Effector memory CD4-positive, alpha-beta T cell (primary cell): ENCODE measurements around the gene UPP2.

ENCODE experiments used
- DNase-seq, 3 donors: peaks; one replicate each; pipeline ENCODE4 v3.0.0-alpha.2; 2020
- H3K27ac ChIP-seq: 2 replicates; pipeline ENCODE4 v1.7.0; 2013; ENCODE audit warnings: mild to moderate bottlenecking, low read length, moderate library complexity; ENCODE audit not compliant: insufficient read depth, poor library complexity, severe bottlenecking
- H3K27me3 ChIP-seq: replicated peaks from 2 replicates; pipeline ENCODE4 v1.7.0; 2013; ENCODE audit warnings: mild to moderate bottlenecking, low read length; ENCODE audit not compliant: insufficient read depth, control insufficient read depth, poor library complexity, severe bottlenecking
- H3K36me3 ChIP-seq: 2 replicates; pipeline ENCODE4 v1.7.0; 2013; ENCODE audit warnings: mild to moderate bottlenecking, low read length, moderate library complexity; ENCODE audit not compliant: control insufficient read depth, insufficient read depth
- H3K4me1 ChIP-seq: 2 replicates; pipeline ENCODE4 v1.7.0; 2013; ENCODE audit warnings: low read length, mild to moderate bottlenecking; ENCODE audit not compliant: control insufficient read depth, insufficient read depth, poor library complexity, severe bottlenecking
- H3K4me3 ChIP-seq: 2 replicates; pipeline ENCODE4 v1.7.0; 2013; ENCODE audit warnings: low read length, low read depth, mild to moderate bottlenecking; ENCODE audit not compliant: insufficient read depth, poor library complexity, severe bottlenecking
- H3K9me3 ChIP-seq: 2 replicates; pipeline ENCODE4 v1.7.0; 2013; ENCODE audit warnings: mild to moderate bottlenecking, low read length, moderate library complexity; ENCODE audit not compliant: control insufficient read depth

The UPP2 gene

DNA sequence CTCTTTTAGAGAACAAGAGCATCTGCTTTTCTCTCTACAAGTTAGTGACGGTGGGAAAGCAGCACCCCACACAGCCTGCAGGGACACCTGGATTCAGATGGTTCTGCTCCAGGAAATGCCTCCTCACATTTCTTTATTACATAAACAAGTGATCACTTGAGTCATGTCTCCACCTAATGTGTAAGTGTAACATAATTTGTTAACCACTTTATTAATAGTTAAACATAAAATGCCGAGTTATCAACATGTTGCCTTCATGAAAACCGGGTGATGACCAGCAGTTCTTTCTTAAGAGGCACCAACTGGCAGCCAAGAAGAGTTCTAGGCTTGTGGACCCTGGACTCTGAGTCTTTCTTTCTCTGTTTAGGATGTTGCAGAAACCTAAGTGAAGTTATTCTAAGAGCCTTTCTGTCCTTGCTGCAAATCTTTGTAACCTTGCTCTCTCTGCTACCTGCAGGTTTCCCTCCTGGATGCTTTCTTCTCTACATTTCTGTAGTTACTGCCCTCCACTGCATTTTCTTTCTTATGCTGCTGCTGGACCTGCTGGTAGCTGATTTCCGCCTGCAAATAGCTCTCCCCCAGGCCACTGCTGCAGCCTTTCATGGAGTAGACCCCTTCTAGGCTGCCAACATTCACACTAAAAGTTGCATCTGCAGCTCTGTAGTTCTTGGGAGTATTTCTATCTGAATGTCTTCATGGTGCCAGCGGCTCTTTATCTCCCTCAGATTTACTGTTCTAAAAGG is 24.3 kb downstream of the UPP2 start:
- H3K36me3 ChIP-seq = no peaks in the 10 kb centered on the region
- H3K4me3 ChIP-seq = no peak overlapping the region
- H3K4me1 ChIP-seq = no peaks in the 10 kb centered on the region
- no peaks in the 10 kb centered on the region for H3K9me3 ChIP-seq
- no peak for DNase-seq
- no peak overlapping the region for H3K27ac ChIP-seq
- H3K27me3 ChIP-seq = no peaks in the 10 kb centered on the region

GRCh38 chr2:158127380-158127804 is 25.7 kb downstream of the UPP2 start:
- no peak for DNase-seq
- Histone ChIP-seq H3K27ac (no peak overlapping the region), H3K36me3 (no peaks in the 10 kb centered on the region), H3K4me1 (no peaks in the 10 kb centered on the region), H3K4me3 (no peak overlapping the region), H3K27me3 (no peaks in the 10 kb centered on the region), H3K9me3 (no peaks in the 10 kb centered on the region)

DNA sequence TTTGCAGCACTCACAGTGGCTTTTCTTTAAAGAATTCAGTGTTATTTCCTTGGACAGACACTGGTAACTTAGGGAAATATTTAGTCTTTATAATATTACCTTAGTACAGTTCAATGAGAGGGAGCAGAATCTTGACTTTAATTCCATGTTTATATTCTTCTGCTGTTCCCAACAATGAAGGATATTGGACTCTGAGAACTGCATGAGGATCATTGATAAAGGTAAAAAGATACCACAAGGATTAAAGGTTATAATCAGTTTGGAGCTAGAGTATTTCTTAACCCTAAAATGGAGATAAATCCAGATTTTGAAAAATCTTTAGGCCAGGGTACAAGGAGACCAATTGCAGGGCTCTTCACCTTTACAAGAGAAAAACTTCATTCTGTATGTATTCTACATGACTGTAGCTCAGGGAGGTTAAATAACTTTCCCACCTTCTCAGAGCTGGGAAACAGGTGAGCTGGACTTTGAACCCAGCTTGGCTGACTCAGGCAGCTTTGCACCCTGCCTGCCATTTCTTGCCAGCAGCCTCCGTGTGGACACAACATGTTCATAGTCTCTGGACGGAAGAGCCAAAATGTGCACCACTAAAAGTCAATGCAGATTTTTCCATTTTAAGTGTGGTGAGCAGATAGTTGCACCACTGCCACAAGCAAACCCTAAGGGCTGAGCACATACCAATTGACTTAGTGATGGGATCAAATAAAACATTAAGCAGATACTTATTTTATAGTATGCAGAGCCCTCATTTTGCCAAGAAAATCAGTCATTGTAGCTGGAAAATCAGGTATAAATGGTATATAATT is 26.7 kb downstream of the UPP2 start:
- Histone ChIP-seq H3K4me1 (no peaks in the 10 kb centered on the region), H3K4me3 (no peak overlapping the region), H3K27ac (no peak overlapping the region), H3K36me3 (no peaks in the 10 kb centered on the region), H3K27me3 (no peaks in the 10 kb centered on the region), H3K9me3 (no peaks in the 10 kb centered on the region)
- DNase-seq = no peak

GRCh38 chr2:158129037-158129436 is 27.4 kb downstream of the UPP2 start:
- no peak for DNase-seq
- Histone ChIP-seq H3K4me3 (no peak overlapping the region), H3K4me1 (no peaks in the 10 kb centered on the region), H3K27me3 (no peaks in the 10 kb centered on the region), H3K9me3 (no peaks in the 10 kb centered on the region), H3K36me3 (no peaks in the 10 kb centered on the region), H3K27ac (no peak overlapping the region)

DNA sequence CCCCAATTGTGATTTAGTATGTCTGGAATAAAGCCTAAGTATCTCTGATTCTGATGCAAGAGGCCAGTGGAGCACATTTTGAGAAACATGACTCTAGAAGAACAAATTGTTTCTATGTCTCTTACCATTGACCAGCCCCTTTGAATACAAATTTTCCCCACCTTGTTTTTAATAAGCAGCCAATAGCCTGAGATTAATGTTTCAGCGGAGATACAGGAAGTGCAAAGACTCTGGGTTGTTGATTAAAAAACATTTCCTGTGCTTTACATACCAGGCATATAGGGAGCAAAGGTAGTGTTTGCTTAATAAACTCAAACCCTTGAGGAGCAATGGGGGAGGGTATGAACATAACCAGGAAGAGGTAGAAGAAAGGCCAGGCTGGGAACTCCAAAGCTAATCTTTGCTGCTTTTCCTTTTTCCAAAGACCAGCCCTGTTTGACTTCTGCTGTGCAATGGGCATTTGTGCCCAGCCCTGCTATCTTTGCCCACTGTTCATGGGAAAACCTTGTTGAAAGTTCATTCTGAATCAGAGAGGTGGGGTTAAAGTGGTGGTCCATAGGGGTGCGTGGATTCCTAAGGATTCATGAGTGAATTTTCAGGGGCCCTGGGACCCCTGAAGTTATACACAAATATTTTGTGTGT is 29.3 kb downstream of the UPP2 start:
- no peak for DNase-seq
- no peaks in the 10 kb centered on the region for H3K9me3 ChIP-seq
- no peaks in the 10 kb centered on the region for H3K4me1 ChIP-seq
- no peak overlapping the region for H3K4me3 ChIP-seq
- H3K27me3 ChIP-seq = no peaks in the 10 kb centered on the region
- no peak overlapping the region for H3K27ac ChIP-seq
- H3K36me3 ChIP-seq = no peaks in the 10 kb centered on the region

DNA sequence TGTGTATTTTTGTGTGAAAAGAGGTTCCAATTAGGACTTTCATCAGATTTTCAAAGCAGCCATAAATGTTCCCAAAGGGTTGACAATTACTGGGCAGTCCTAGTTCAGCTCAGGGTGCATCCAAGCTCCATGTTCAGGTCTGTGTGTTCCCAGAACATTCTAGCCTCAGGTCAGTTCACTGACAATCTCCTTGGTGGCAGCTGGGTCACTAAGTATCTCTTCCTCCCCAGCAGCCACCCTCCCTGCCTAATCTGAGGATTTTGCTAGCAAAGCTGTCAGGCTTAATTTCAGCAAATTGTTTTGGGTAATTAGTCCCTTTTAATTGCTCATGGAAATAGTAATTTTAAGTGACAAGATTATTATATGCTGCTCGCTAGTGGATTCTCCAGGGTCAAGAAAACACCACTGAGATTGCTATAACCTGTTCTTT is 29.8 kb downstream of the UPP2 start:
- H3K4me1 ChIP-seq = no peaks in the 10 kb centered on the region
- H3K36me3 ChIP-seq = no peaks in the 10 kb centered on the region
- H3K4me3 ChIP-seq = no peak overlapping the region
- no peaks in the 10 kb centered on the region for H3K27me3 ChIP-seq
- no peak for DNase-seq
- H3K9me3 ChIP-seq = no peaks in the 10 kb centered on the region
- H3K27ac ChIP-seq = no peak overlapping the region

GRCh38 chr2:158131919-158132566 is 30.4 kb downstream of the UPP2 start:
- Histone ChIP-seq H3K27ac (no peak overlapping the region), H3K36me3 (no peaks in the 10 kb centered on the region), H3K27me3 (no peaks in the 10 kb centered on the region), H3K4me3 (no peak overlapping the region), H3K9me3 (no peaks in the 10 kb centered on the region), H3K4me1 (no peaks in the 10 kb centered on the region)
- DNase-seq = no peak

GRCh38 chr2:158134055-158134454 is 32.4 kb downstream of the UPP2 start:
- Histone ChIP-seq H3K4me3 (no peak overlapping the region), H3K27ac (no peak overlapping the region), H3K36me3 (no peaks in the 10 kb centered on the region), H3K27me3 (no peaks in the 10 kb centered on the region), H3K9me3 (no peaks in the 10 kb centered on the region), H3K4me1 (no peaks in the 10 kb centered on the region)
- no peak for DNase-seq

GRCh38 chr2:158134655-158135054 is 33.0 kb downstream of the UPP2 start:
- H3K36me3 ChIP-seq = no peaks in the 10 kb centered on the region
- H3K4me3 ChIP-seq = no peak overlapping the region
- H3K27me3 ChIP-seq = no peaks in the 10 kb centered on the region
- no peaks in the 10 kb centered on the region for H3K4me1 ChIP-seq
- DNase-seq = no peak
- H3K9me3 ChIP-seq = no peaks in the 10 kb centered on the region
- H3K27ac ChIP-seq = no peak overlapping the region
